ENCODE measurements around the gene PROS1.
"Not testable (repeated sequence)": the region's sequence is repeated elsewhere in the genome, so short reads cannot be mapped to it uniquely, and the experiment has no call there.

Gene PROS1

GRCh38 chr3:93907132-93907531, 66.6 kb downstream of the PROS1 start:
- H3K27me3 ChIP-seq (ENCODE audit: control insufficient read depth in 3 of 3, insufficient read depth in 3 of 3, low read depth in 1 of 3, low read length in 3 of 3): no peaks in the 10 kb centered on the region
- no peak overlapping the region for H3K27ac ChIP-seq (replicated peaks; ENCODE audit: low read length)
- H3K4me2 ChIP-seq (ENCODE audit: insufficient read depth, low read length, poor library complexity, severe bottlenecking): no peak overlapping the region
- no peak overlapping the region for H3K18ac ChIP-seq (ENCODE audit: low read length)
- H2BK5ac ChIP-seq (ENCODE audit: low read length): no peak overlapping the region
- H3K4me1 ChIP-seq (ENCODE audit: control insufficient read depth in 2 of 2, insufficient read depth in 1 of 2, low read depth in 1 of 2, low read length in 2 of 2): no peaks in the 10 kb centered on the region
- H2BK15ac ChIP-seq (ENCODE audit: low read length): no peak overlapping the region
- no peak overlapping the region for H2AFZ ChIP-seq (ENCODE audit: low read length)
- H2AK5ac ChIP-seq (ENCODE audit: low read depth, low read length): no peak overlapping the region
- no peak overlapping the region for H3K23ac ChIP-seq (ENCODE audit: low read depth, low read length, poor library complexity)
- DNase-seq (ENCODE audit: low spot score): no peak
- H2BK120ac ChIP-seq (ENCODE audit: low read depth, low read length): no peak overlapping the region
- H3K79me1 ChIP-seq (ENCODE audit: low read depth, low read length): peaks cover 1% of the 10 kb centered on the region
- H3K4ac ChIP-seq (ENCODE audit: low read length): no peak overlapping the region
- no CpG with 5 or more reads among the region's 1 CpG for WGBS, 2 donors (ENCODE audit: extremely low coverage in 2 of 2, insufficient read length in 2 of 2, insufficient replicate concordance in 1 of 2)
- H2BK12ac ChIP-seq (ENCODE audit: low read length): no peak overlapping the region
- no peak overlapping the region for H3K14ac ChIP-seq (ENCODE audit: low read length)
- H3K9ac ChIP-seq (ENCODE audit: low read depth, low read length, poor library complexity): no peak overlapping the region
- no peak overlapping the region for H4K91ac ChIP-seq (ENCODE audit: low read depth, low read length, poor library complexity)
- no peak overlapping the region for H4K8ac ChIP-seq (ENCODE audit: low read depth, low read length)
- peak overlapping the region in 1 of 2 donors; percentile 55 for H3K4me3 ChIP-seq (ENCODE audit: low read length in 2 of 2)
- peaks cover 0 to 4% of the 10 kb centered on the region in 2 donors for H3K9me3 ChIP-seq (replicated peaks in 1 of 2; ENCODE audit: control insufficient read depth in 2 of 2, insufficient read depth in 1 of 2, low read depth in 1 of 2, low read length in 2 of 2)
- peaks cover 0 to 6% of the 10 kb centered on the region in 2 donors for H3K36me3 ChIP-seq (replicated peaks in 1 of 2; ENCODE audit: control insufficient read depth in 2 of 2, insufficient read depth in 2 of 2, low read length in 2 of 2)

DNA sequence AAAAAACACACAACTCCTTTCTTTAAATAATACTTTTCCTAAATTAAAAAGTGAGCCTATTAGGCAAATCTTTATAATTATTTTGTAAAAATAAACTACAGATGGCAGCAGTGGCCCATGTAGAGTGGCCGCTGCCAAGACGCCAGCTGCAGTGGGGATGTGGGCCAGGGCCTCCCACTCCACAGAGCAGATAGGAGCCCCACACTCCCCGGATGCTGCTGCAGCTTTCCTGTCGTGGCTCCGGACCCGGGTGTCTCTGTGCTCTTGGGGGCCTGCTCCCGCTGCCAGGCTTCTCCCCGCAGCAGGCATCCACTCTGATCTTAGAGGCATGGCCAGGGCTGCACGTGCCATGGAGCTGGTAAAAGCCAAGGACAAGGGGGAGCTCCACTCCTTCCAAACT, 67.5 kb downstream of the PROS1 start:
- Histone ChIP-seq H3K14ac (ENCODE audit: low read length) (no peak overlapping the region), H3K9ac (ENCODE audit: low read depth, low read length, poor library complexity) (no peak overlapping the region), H4K91ac (ENCODE audit: low read depth, low read length, poor library complexity) (no peak overlapping the region), H2BK120ac (ENCODE audit: low read depth, low read length) (no peak overlapping the region), H4K8ac (ENCODE audit: low read depth, low read length) (no peak overlapping the region), H3K27ac (replicated peaks; ENCODE audit: low read length) (no peak overlapping the region), H2BK15ac (ENCODE audit: low read length) (no peak overlapping the region), H2BK12ac (ENCODE audit: low read length) (no peak overlapping the region), H3K4me1 (ENCODE audit: control insufficient read depth in 2 of 2, insufficient read depth in 1 of 2, low read depth in 1 of 2, low read length in 2 of 2) (no peaks in the 10 kb centered on the region), H3K9me3 (replicated peaks in 1 of 2; ENCODE audit: control insufficient read depth in 2 of 2, insufficient read depth in 1 of 2, low read depth in 1 of 2, low read length in 2 of 2) (peaks cover 0 to 4% of the 10 kb centered on the region in 2 donors), H3K18ac (ENCODE audit: low read length) (no peak overlapping the region), H2BK5ac (ENCODE audit: low read length) (no peak overlapping the region), H3K27me3 (ENCODE audit: control insufficient read depth in 3 of 3, insufficient read depth in 3 of 3, low read depth in 1 of 3, low read length in 3 of 3) (no peaks in the 10 kb centered on the region), H3K4me2 (ENCODE audit: insufficient read depth, low read length, poor library complexity, severe bottlenecking) (no peak overlapping the region), H3K36me3 (replicated peaks in 1 of 2; ENCODE audit: control insufficient read depth in 2 of 2, insufficient read depth in 2 of 2, low read length in 2 of 2) (peaks cover 0 to 6% of the 10 kb centered on the region in 2 donors), H2AFZ (ENCODE audit: low read length) (no peak overlapping the region), H3K4ac (ENCODE audit: low read length) (no peak overlapping the region), H3K79me1 (ENCODE audit: low read depth, low read length) (peaks cover 1% of the 10 kb centered on the region), H2AK5ac (ENCODE audit: low read depth, low read length) (no peak overlapping the region), H3K4me3 (ENCODE audit: low read length in 2 of 2) (no peak overlapping the region), H3K23ac (ENCODE audit: low read depth, low read length, poor library complexity) (no peak overlapping the region)
- no peak for DNase-seq (ENCODE audit: low spot score)
- WGBS, 2 donors (ENCODE audit: extremely low coverage in 2 of 2, insufficient read length in 2 of 2, insufficient replicate concordance in 1 of 2): no CpG with 5 or more reads among the region's 9 CpGs

DNA sequence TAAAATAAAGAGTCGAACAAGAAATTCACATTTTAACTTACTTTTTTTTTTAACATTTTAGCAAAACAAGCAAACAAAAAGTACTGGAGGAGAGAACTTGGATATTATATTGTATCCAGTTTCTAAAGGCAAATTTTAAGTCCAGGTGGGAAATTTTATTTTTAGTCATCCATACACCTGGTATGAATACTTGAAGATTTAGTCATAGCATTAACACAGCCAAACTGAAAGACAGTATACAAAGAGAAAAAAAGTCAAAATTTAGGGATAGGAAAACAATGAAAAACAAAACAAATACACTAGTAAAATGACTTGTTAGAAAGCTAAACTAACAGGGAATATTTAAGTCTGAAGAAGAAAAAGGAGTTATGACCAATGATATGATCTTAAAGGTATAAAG, 69.1 kb downstream of the PROS1 start:
- no peak overlapping the region for H3K4me2 ChIP-seq (ENCODE audit: insufficient read depth, low read length, poor library complexity, severe bottlenecking)
- no peaks in the 10 kb centered on the region for H3K27me3 ChIP-seq (ENCODE audit: control insufficient read depth in 3 of 3, insufficient read depth in 3 of 3, low read depth in 1 of 3, low read length in 3 of 3)
- no peak overlapping the region for H3K4ac ChIP-seq (ENCODE audit: low read length)
- H2BK12ac ChIP-seq (ENCODE audit: low read length): no peak overlapping the region
- H3K4me1 ChIP-seq (ENCODE audit: control insufficient read depth in 2 of 2, insufficient read depth in 1 of 2, low read depth in 1 of 2, low read length in 2 of 2): no peaks in the 10 kb centered on the region
- peaks cover 1% of the 10 kb centered on the region for H3K79me1 ChIP-seq (ENCODE audit: low read depth, low read length)
- peaks cover 0 to 4% of the 10 kb centered on the region in 2 donors for H3K9me3 ChIP-seq (replicated peaks in 1 of 2; ENCODE audit: control insufficient read depth in 2 of 2, insufficient read depth in 1 of 2, low read depth in 1 of 2, low read length in 2 of 2)
- no peak overlapping the region for H4K91ac ChIP-seq (ENCODE audit: low read depth, low read length, poor library complexity)
- no peak overlapping the region for H3K14ac ChIP-seq (ENCODE audit: low read length)
- H3K36me3 ChIP-seq (replicated peaks in 1 of 2; ENCODE audit: control insufficient read depth in 2 of 2, insufficient read depth in 2 of 2, low read length in 2 of 2): peaks cover 0 to 9% of the 10 kb centered on the region in 2 donors
- H3K9ac ChIP-seq (ENCODE audit: low read depth, low read length, poor library complexity): no peak overlapping the region
- H2BK5ac ChIP-seq (ENCODE audit: low read length): no peak overlapping the region
- no CpG with 5 or more reads among the region's 1 CpG for WGBS, 2 donors (ENCODE audit: extremely low coverage in 2 of 2, insufficient read length in 2 of 2, insufficient replicate concordance in 1 of 2)
- no peak overlapping the region for H3K4me3 ChIP-seq (ENCODE audit: low read length in 2 of 2)
- H2AK5ac ChIP-seq (ENCODE audit: low read depth, low read length): no peak overlapping the region
- H2BK15ac ChIP-seq (ENCODE audit: low read length): no peak overlapping the region
- no peak overlapping the region for H2BK120ac ChIP-seq (ENCODE audit: low read depth, low read length)
- no peak overlapping the region for H3K27ac ChIP-seq (replicated peaks; ENCODE audit: low read length)
- H4K8ac ChIP-seq (ENCODE audit: low read depth, low read length): no peak overlapping the region
- H3K23ac ChIP-seq (ENCODE audit: low read depth, low read length, poor library complexity): no peak overlapping the region
- DNase-seq (ENCODE audit: low spot score): no peak
- H3K18ac ChIP-seq (ENCODE audit: low read length): no peak overlapping the region
- H2AFZ ChIP-seq (ENCODE audit: low read length): no peak overlapping the region

GRCh38 chr3:93878250-93879017, 95.3 kb downstream of the PROS1 start:
- H4K91ac ChIP-seq (ENCODE audit: low read depth, low read length, poor library complexity); H3K18ac ChIP-seq (ENCODE audit: low read length); H3K4ac ChIP-seq (ENCODE audit: low read length); H3K4me1 ChIP-seq (ENCODE audit: control insufficient read depth in 2 of 2, insufficient read depth in 1 of 2, low read depth in 1 of 2, low read length in 2 of 2); H3K27me3 ChIP-seq (ENCODE audit: control insufficient read depth in 3 of 3, insufficient read depth in 3 of 3, low read depth in 1 of 3, low read length in 3 of 3); H2BK12ac ChIP-seq (ENCODE audit: low read length); H4K8ac ChIP-seq (ENCODE audit: low read depth, low read length); H2BK120ac ChIP-seq (ENCODE audit: low read depth, low read length); H3K79me1 ChIP-seq (ENCODE audit: low read depth, low read length); DNase-seq (ENCODE audit: low spot score); H3K36me3 ChIP-seq (replicated peaks in 1 of 2; ENCODE audit: control insufficient read depth in 2 of 2, insufficient read depth in 2 of 2, low read length in 2 of 2); H2BK5ac ChIP-seq (ENCODE audit: low read length); H3K4me2 ChIP-seq (ENCODE audit: insufficient read depth, low read length, poor library complexity, severe bottlenecking); H2AK5ac ChIP-seq (ENCODE audit: low read depth, low read length); H3K4me3 ChIP-seq (ENCODE audit: low read length in 2 of 2); H2BK15ac ChIP-seq (ENCODE audit: low read length); H3K9ac ChIP-seq (ENCODE audit: low read depth, low read length, poor library complexity); H3K27ac ChIP-seq (replicated peaks; ENCODE audit: low read length); H3K9me3 ChIP-seq (replicated peaks in 1 of 2; ENCODE audit: control insufficient read depth in 2 of 2, insufficient read depth in 1 of 2, low read depth in 1 of 2, low read length in 2 of 2); H3K23ac ChIP-seq (ENCODE audit: low read depth, low read length, poor library complexity); H2AFZ ChIP-seq (ENCODE audit: low read length); H3K14ac ChIP-seq (ENCODE audit: low read length): not testable (repeated sequence)
- no CpG with 5 or more reads among the region's 3 CpGs for WGBS, 2 donors (ENCODE audit: extremely low coverage in 2 of 2, insufficient read length in 2 of 2, insufficient replicate concordance in 1 of 2)

Measured in neuronal stem cell (in vitro differentiated cells).